HepG2 (cell line): ENCODE data around the gene SLC9B2. TPM values are rescaled to one million over a fixed set of nuclear protein-coding genes. Genes with fewer than 3 reads are reported as not detected.
A peak's percentile ranks its signal among the peaks of the same experiment; 100 is the strongest.

Experiments
- ETV5 ChIP-seq: IDR thresholded peaks from 2 replicates; pipeline ENCODE4 v1.6.1; 2018; ENCODE audit warnings: missing biosample characterization, missing genetic modification reagents, inconsistent platforms, borderline replicate concordance
- FOXJ3 ChIP-seq: sonication (generic); formaldehyde crosslinking; IDR thresholded peaks from 2 replicates; pipeline ENCODE4 v1.4.0; 2020; ENCODE audit warnings: missing genetic modification reagents, mild to moderate bottlenecking, borderline replicate concordance
- MIXL1 ChIP-seq: IDR thresholded peaks from 2 replicates; pipeline ENCODE4 v1.6.1; 2016
- NBN ChIP-seq: fragments of 450-650 bp; conservative IDR thresholded peaks from 2 replicates; pipeline ENCODE4 v1.6.1; 2017
- NCOR1 ChIP-seq: fragments of 200-600 bp; sonication (generic); IDR thresholded peaks from 2 replicates; pipeline ENCODE4 v1.7.0; 2017; ENCODE audit warnings: antibody characterized with exemption, low read length, borderline replicate concordance
- PAXIP1 ChIP-seq: sonication (generic); formaldehyde crosslinking; conservative IDR thresholded peaks from 2 replicates; pipeline ENCODE4 v1.4.0; 2020; ENCODE audit warnings: mild to moderate bottlenecking, missing genetic modification reagents, moderate library complexity
- POLR2G ChIP-seq: fragments of 200-400 bp; formaldehyde crosslinking; IDR thresholded peaks from 2 replicates; pipeline ENCODE4 v1.6.1; 2018; ENCODE audit warnings: mild to moderate bottlenecking, low read depth, low read length, moderate library complexity
- PPARG ChIP-seq: conservative IDR thresholded peaks from 2 replicates; pipeline ENCODE4 v1.6.1; 2016; ENCODE audit warnings: missing biosample characterization, missing genetic modification reagents
- RAD51 ChIP-seq: fragments of 450-650 bp; IDR thresholded peaks from 2 replicates; pipeline ENCODE4 v1.6.1; 2016; ENCODE audit warnings: borderline replicate concordance
- U2AF1 ChIP-seq: fragments of 200-400 bp; formaldehyde crosslinking; optimal IDR thresholded peaks from 2 replicates; pipeline ENCODE3; 2017; ENCODE audit warnings: mild to moderate bottlenecking, low read depth, low read length
- ZNF34 ChIP-seq: sonication (generic); formaldehyde crosslinking; IDR thresholded peaks from 2 replicates; pipeline ENCODE4 v1.4.0; 2020; ENCODE audit warnings: mild to moderate bottlenecking, missing genetic modification reagents, borderline replicate concordance
- ZNF749 ChIP-seq: sonication (generic); formaldehyde crosslinking; IDR thresholded peaks from 2 replicates; pipeline ENCODE4 v1.8.0; 2022; ENCODE audit warnings: mild to moderate bottlenecking, missing genetic modification reagents, moderate library complexity, borderline replicate concordance
- ZNF776 ChIP-seq: sonication (generic); formaldehyde crosslinking; IDR thresholded peaks from 2 replicates; pipeline ENCODE4 v1.4.0; 2020; ENCODE audit warnings: mild to moderate bottlenecking, missing genetic modification reagents
- polyA plus RNA-seq, 8 experiments: library from polyadenylated mRNA; depleted of rRNA in 3 of 8; stranded (reverse) in 7 of 8; unstranded in 1 of 8; fragments of >200 nt; fragmentation: Illumina TruSeq in 4 of 8; extraction: Trizol in 4 of 8; gene quantifications; 2 replicates each; pipeline versions ENCODE4 v1.2.1 to v1.2.3, GENCODE V29; 2011 to 2016; ENCODE audit warnings: low read depth in 4 of 8, missing spikeins in 1 of 8, mixed read lengths in 1 of 8; ENCODE audit not compliant: insufficient read depth in 1 of 8
- total RNA-seq, 5 experiments: library from RNA; depleted of rRNA; stranded (reverse); fragments of >200 nt; fragmentation: Illumina TruSeq; extraction: Trizol; gene quantifications; 2 replicates each; pipeline ENCODE4 v1.2.3, GENCODE V29; 2016; ENCODE audit warnings: low read depth in 1 of 5
- TF ChIP-seq, protein P1 (sequence below): sonication (generic); formaldehyde crosslinking; IDR thresholded peaks from 2 replicates; pipeline ENCODE4 v1.5.1; 2020; ENCODE audit warnings: mild to moderate bottlenecking, missing genetic modification reagents, borderline replicate concordance
- TF ChIP-seq, protein P2 (sequence below): sonication (generic); formaldehyde crosslinking; IDR thresholded peaks from 2 replicates; pipeline ENCODE4 v1.5.0; 2020; ENCODE audit warnings: mild to moderate bottlenecking, missing genetic modification reagents, borderline replicate concordance

Gene SLC9B2
- total and polyA plus RNA-seq, 2 of the 13 experiments (the other 11 are each of a cell fraction or from before 2014, with no cell fraction given): 23.5 to 38.5 TPM

DNA sequence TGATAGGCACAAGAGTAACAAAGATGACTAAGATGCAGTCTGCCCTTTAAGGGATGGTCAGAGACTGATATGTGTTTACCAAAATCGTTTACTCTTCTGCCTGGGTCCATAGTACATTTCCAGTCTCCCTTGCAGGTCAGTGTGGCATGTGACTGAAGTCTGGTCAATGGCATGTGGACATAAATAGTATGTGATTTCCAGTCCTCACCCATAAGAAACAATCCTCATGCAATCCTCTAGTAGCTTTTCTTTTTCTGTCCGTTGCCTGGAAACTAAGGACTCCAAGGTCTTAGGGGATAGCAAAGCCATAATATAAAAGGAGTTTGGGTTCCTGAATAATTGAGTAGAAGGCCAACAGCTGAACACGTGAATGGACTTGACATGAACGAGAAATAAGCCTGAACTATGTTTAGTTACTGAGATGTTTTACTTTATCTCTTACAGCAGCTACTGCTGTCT is 1.1 kb downstream of the SLC9B2 start (continued):
- TF ChIP-seq ETV5 (peak; percentile 27; the same call in 1 of the 2 replicates), ZNF34 (no peak; the same call in 1 of the 2 replicates), POLR2G (no peak), PPARG (CRISPR knock-in tag) (peak; percentile 55; the same call in 1 of the 2 replicates), NCOR1 (peak; percentile 68; the same call in 1 of the 2 replicates), FOXJ3 (CRISPR knock-in tag) (peak; percentile 88; the same call in 1 of the 2 replicates), ZNF776 (CRISPR knock-in tag) (no peak), MIXL1 (CRISPR knock-in tag) (peak; percentile 81), PAXIP1 (peak; percentile 93), ZNF749 (no peak; the same call in 1 of the 2 replicates), NBN (no peak), RAD51 (peak; percentile 17; the same call in 1 of the 2 replicates), U2AF1 (no peak)
- TF ChIP-seq, protein P1, sequence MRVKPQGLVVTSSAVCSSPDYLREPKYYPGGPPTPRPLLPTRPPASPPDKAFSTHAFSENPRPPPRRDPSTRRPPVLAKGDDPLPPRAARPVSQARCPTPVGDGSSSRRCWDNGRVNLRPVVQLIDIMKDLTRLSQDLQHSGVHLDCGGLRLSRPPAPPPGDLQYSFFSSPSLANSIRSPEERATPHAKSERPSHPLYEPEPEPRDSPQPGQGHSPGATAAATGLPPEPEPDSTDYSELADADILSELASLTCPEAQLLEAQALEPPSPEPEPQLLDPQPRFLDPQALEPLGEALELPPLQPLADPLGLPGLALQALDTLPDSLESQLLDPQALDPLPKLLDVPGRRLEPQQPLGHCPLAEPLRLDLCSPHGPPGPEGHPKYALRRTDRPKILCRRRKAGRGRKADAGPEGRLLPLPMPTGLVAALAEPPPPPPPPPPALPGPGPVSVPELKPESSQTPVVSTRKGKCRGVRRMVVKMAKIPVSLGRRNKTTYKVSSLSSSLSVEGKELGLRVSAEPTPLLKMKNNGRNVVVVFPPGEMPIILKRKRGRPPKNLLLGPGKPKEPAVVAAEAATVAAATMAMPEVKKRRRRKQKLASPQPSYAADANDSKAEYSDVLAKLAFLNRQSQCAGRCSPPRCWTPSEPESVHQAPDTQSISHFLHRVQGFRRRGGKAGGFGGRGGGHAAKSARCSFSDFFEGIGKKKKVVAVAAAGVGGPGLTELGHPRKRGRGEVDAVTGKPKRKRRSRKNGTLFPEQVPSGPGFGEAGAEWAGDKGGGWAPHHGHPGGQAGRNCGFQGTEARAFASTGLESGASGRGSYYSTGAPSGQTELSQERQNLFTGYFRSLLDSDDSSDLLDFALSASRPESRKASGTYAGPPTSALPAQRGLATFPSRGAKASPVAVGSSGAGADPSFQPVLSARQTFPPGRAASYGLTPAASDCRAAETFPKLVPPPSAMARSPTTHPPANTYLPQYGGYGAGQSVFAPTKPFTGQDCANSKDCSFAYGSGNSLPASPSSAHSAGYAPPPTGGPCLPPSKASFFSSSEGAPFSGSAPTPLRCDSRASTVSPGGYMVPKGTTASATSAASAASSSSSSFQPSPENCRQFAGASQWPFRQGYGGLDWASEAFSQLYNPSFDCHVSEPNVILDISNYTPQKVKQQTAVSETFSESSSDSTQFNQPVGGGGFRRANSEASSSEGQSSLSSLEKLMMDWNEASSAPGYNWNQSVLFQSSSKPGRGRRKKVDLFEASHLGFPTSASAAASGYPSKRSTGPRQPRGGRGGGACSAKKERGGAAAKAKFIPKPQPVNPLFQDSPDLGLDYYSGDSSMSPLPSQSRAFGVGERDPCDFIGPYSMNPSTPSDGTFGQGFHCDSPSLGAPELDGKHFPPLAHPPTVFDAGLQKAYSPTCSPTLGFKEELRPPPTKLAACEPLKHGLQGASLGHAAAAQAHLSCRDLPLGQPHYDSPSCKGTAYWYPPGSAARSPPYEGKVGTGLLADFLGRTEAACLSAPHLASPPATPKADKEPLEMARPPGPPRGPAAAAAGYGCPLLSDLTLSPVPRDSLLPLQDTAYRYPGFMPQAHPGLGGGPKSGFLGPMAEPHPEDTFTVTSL (CRISPR knock-in tag): peak; percentile 32; the same call in 1 of the 2 replicates
- TF ChIP-seq, protein P2, sequence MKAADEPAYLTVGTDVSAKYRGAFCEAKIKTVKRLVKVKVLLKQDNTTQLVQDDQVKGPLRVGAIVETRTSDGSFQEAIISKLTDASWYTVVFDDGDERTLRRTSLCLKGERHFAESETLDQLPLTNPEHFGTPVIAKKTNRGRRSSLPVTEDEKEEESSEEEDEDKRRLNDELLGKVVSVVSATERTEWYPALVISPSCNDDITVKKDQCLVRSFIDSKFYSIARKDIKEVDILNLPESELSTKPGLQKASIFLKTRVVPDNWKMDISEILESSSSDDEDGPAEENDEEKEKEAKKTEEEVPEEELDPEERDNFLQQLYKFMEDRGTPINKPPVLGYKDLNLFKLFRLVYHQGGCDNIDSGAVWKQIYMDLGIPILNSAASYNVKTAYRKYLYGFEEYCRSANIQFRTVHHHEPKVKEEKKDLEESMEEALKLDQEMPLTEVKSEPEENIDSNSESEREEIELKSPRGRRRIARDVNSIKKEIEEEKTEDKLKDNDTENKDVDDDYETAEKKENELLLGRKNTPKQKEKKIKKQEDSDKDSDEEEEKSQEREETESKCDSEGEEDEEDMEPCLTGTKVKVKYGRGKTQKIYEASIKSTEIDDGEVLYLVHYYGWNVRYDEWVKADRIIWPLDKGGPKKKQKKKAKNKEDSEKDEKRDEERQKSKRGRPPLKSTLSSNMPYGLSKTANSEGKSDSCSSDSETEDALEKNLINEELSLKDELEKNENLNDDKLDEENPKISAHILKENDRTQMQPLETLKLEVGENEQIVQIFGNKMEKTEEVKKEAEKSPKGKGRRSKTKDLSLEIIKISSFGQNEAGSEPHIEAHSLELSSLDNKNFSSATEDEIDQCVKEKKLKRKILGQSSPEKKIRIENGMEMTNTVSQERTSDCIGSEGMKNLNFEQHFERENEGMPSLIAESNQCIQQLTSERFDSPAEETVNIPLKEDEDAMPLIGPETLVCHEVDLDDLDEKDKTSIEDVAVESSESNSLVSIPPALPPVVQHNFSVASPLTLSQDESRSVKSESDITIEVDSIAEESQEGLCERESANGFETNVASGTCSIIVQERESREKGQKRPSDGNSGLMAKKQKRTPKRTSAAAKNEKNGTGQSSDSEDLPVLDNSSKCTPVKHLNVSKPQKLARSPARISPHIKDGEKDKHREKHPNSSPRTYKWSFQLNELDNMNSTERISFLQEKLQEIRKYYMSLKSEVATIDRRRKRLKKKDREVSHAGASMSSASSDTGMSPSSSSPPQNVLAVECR (CRISPR knock-in tag): peak; percentile 65; the same call in 1 of the 2 replicates
